Measurements from ENCODE around the gene NPW. TPM values are rescaled to one million over a fixed set of nuclear protein-coding genes. Genes with fewer than 3 reads are reported as not detected.

The NPW gene
- total RNA-seq, 1 donor from 2014 or later, result 0.58 TPM

- no peak for DNase-seq (ENCODE audit: low spot score)
Measured at GRCh38 chr16:1984347-1985225, 35.0 kb upstream of the NPW start.

GRCh38 chr16:1985466-1986150, 34.0 kb upstream of the NPW start:
- DNase-seq (ENCODE audit: low spot score), result no peak

GRCh38 chr16:1987198-1987597, 32.4 kb upstream of the NPW start:
- DNase-seq (ENCODE audit: low spot score), result no peak

GRCh38 chr16:1989209-1990100, 30.1 kb upstream of the NPW start, which contains the start of gene SYNGR3:
Gene SYNGR3 (plus strand): TSS chr16:1989970. CDS start chr16:1990103, 133 bp downstream.
- no peak for DNase-seq (ENCODE audit: low spot score)

GRCh38 chr16:1990101-1990350, 29.6 kb upstream of the NPW start:
- no peak for DNase-seq (ENCODE audit: low spot score)

GRCh38 chr16:1990351-1991134, 29.0 kb upstream of the NPW start:
- no peak for DNase-seq (ENCODE audit: low spot score)

GRCh38 chr16:1991135-1991551, 28.4 kb upstream of the NPW start:
- no peak for DNase-seq (ENCODE audit: low spot score)

GRCh38 chr16:1991588-1991947, 28.0 kb upstream of the NPW start:
- no peak for DNase-seq (ENCODE audit: low spot score)

- peak; percentile 97 for DNase-seq (ENCODE audit: low spot score)
Measured at GRCh38 chr16:1991948-1992703, 27.5 kb upstream of the NPW start.

- DNase-seq (ENCODE audit: low spot score), result no peak
Measured at GRCh38 chr16:1992704-1993317, 26.8 kb upstream of the NPW start.

GRCh38 chr16:1993731-1994131, 25.9 kb upstream of the NPW start:
- no peak for DNase-seq (ENCODE audit: low spot score)

- DNase-seq (ENCODE audit: low spot score), result no peak
Measured at GRCh38 chr16:1997494-1998359, 21.9 kb upstream of the NPW start.

- DNase-seq (ENCODE audit: low spot score), result no peak
Measured at GRCh38 chr16:1998360-1998835, 21.2 kb upstream of the NPW start.

- no peak for DNase-seq (ENCODE audit: low spot score)
Measured at GRCh38 chr16:1998852-1999801, 20.5 kb upstream of the NPW start.

GRCh38 chr16:1999866-2000514, 19.6 kb upstream of the NPW start:
- no peak for DNase-seq (ENCODE audit: low spot score)

- no peak for DNase-seq (ENCODE audit: low spot score)
Measured at GRCh38 chr16:2001035-2001434, 18.6 kb upstream of the NPW start.

Data from mesenteric fat pad (tissue), 1 donor.